Astrocyte (in vitro differentiated cells and primary cell): ENCODE data around the gene ZMYM1. TPM values are rescaled to one million over a fixed set of nuclear protein-coding genes. Genes with fewer than 3 reads are reported as not detected.
"Not testable (repeated sequence)": the region's sequence is repeated elsewhere in the genome, so short reads cannot be mapped to it uniquely, and the experiment has no call there.

Experiments
- DNase-seq: peaks from one replicate; pipeline ENCODE4 v3.0.0-alpha.2; 2010; ENCODE audit warnings: low read depth
- FAIRE-seq: peaks from 2 replicates; lab custom pipeline; 2011; peaks lifted over from hg19 to GRCh38; lab: Jason Lieb, UNC
- H2AFZ ChIP-seq: 2 replicates; pipeline ENCODE4 v1.6.0; 2012; ENCODE audit warnings: low read depth, low read length, inconsistent platforms
- H3K27ac ChIP-seq: 2 replicates; pipeline ENCODE4 v1.5.1; 2011; ENCODE audit warnings: low read depth, low read length, inconsistent platforms
- H3K27me3 ChIP-seq: 2 replicates; pipeline ENCODE4 v1.6.0; 2011; ENCODE audit warnings: low read length, inconsistent platforms; ENCODE audit not compliant: insufficient read depth
- H3K36me3 ChIP-seq: 2 replicates; pipeline ENCODE4 v1.5.1; 2011; ENCODE audit warnings: low read length, inconsistent platforms; ENCODE audit not compliant: insufficient read depth
- H3K4me1 ChIP-seq: 2 replicates; pipeline ENCODE4 v1.5.1; 2011; ENCODE audit warnings: low read length, inconsistent platforms; ENCODE audit not compliant: insufficient read depth
- H3K4me2 ChIP-seq: 2 replicates; pipeline ENCODE4 v1.6.0; 2012; ENCODE audit warnings: low read length, inconsistent platforms
- H3K4me3 ChIP-seq: 2 replicates; pipeline ENCODE4 v1.5.1; 2011; ENCODE audit warnings: low read depth, mild to moderate bottlenecking, low read length, inconsistent platforms; ENCODE audit not compliant: insufficient read depth
- H3K79me2 ChIP-seq: 2 replicates; pipeline ENCODE4 v1.6.0; 2012; ENCODE audit warnings: mild to moderate bottlenecking, low read length, inconsistent platforms; ENCODE audit not compliant: insufficient read depth
- H3K9ac ChIP-seq: 2 replicates; pipeline ENCODE4 v1.6.0; 2012; ENCODE audit warnings: mild to moderate bottlenecking, low read length, inconsistent platforms
- H3K9me3 ChIP-seq: 2 replicates; pipeline ENCODE4 v1.5.1; 2012; ENCODE audit warnings: low read depth, mild to moderate bottlenecking, low read length, inconsistent platforms; ENCODE audit not compliant: insufficient read depth
- H4K20me1 ChIP-seq: 2 replicates; pipeline ENCODE4 v1.6.0; 2012; ENCODE audit warnings: low read length, inconsistent platforms; ENCODE audit not compliant: insufficient read depth
- H3K27ac Mint-ChIP-seq: one replicate; pipeline ENCODE4 v1.8.0; 2021; ENCODE audit warnings: mild to moderate bottlenecking, mixed read lengths; ENCODE audit not compliant: unreplicated experiment
- H3K27me3 Mint-ChIP-seq: one replicate; pipeline ENCODE4 v1.8.0; 2021; ENCODE audit warnings: low read depth, mixed read lengths; ENCODE audit not compliant: unreplicated experiment
- H3K36me3 Mint-ChIP-seq: one replicate; pipeline ENCODE4 v1.8.0; 2021; ENCODE audit warnings: low read depth, mixed read lengths; ENCODE audit not compliant: unreplicated experiment
- H3K4me1 Mint-ChIP-seq: one replicate; pipeline ENCODE4 v1.8.0; 2021; ENCODE audit warnings: low read depth, mixed read lengths; ENCODE audit not compliant: unreplicated experiment
- H3K4me3 Mint-ChIP-seq: one replicate; pipeline ENCODE4 v1.8.0; 2021; ENCODE audit warnings: mild to moderate bottlenecking, moderate library complexity, mixed read lengths; ENCODE audit not compliant: unreplicated experiment
- H3K9me3 Mint-ChIP-seq: one replicate; pipeline ENCODE4 v1.8.0; 2021; ENCODE audit warnings: mild to moderate bottlenecking, mixed read lengths; ENCODE audit not compliant: unreplicated experiment
- CTCF ChIP-seq: IDR thresholded peaks from 2 replicates; pipeline ENCODE4 v1.5.1; 2011; ENCODE audit warnings: low read depth, mild to moderate bottlenecking, inconsistent platforms, low read length, moderate library complexity; ENCODE audit not compliant: insufficient read depth
- EZH2 ChIP-seq: IDR thresholded peaks from 2 replicates; pipeline ENCODE4 v1.6.1; 2012; ENCODE audit warnings: mild to moderate bottlenecking, low read length, inconsistent platforms; ENCODE audit not compliant: insufficient read depth
- total RNA-seq: library from RNA; stranded (reverse); gene quantifications from 2 replicates; pipeline ENCODE4 v1.2.1, GENCODE V29; 2021

The ZMYM1 gene
- total RNA-seq, 1 donor from 2014 or later = 15.1 TPM

- Histone ChIP-seq H3K4me3 (no peak overlapping the region), H3K4me2 (no peak overlapping the region), H3K27me3 (peaks cover 3% of the 10 kb centered on the region), H3K36me3 (no peaks in the 10 kb centered on the region), H3K9ac (no peak overlapping the region), H3K79me2 (no peaks in the 10 kb centered on the region), H2AFZ (no peak overlapping the region), H4K20me1 (no peaks in the 10 kb centered on the region), H3K9me3 (no peaks in the 10 kb centered on the region), H3K4me1 (peaks cover 3% of the 10 kb centered on the region), H3K27ac (no peak overlapping the region)
- H3K9me3 Mint-ChIP-seq = peaks cover 4% of the 10 kb centered on the region
- peaks cover 2% of the 10 kb centered on the region for H3K27me3 Mint-ChIP-seq
- H3K4me1 Mint-ChIP-seq = no peaks in the 10 kb centered on the region
- FAIRE-seq = no peak
- peaks cover 2% of the 10 kb centered on the region for H3K36me3 Mint-ChIP-seq
- TF ChIP-seq EZH2 (no peak), CTCF (no peak)
- no peak for DNase-seq
- H3K4me3 Mint-ChIP-seq = no peak overlapping the region
- no peak overlapping the region for H3K27ac Mint-ChIP-seq
Observed at GRCh38 chr1:35073265-35073811, 5.8 kb upstream of the ZMYM1 start.

GRCh38 chr1:35076426-35076825, 2.8 kb upstream of the ZMYM1 start:
- H3K4me3 ChIP-seq, H3K9me3 Mint-ChIP-seq, H3K36me3 Mint-ChIP-seq, H3K4me3 Mint-ChIP-seq, H3K27me3 ChIP-seq, H3K27ac ChIP-seq, H3K4me2 ChIP-seq, H3K4me1 ChIP-seq, H3K9ac ChIP-seq, H4K20me1 ChIP-seq, H3K9me3 ChIP-seq, H3K4me1 Mint-ChIP-seq, FAIRE-seq, H2AFZ ChIP-seq, H3K36me3 ChIP-seq, H3K27ac Mint-ChIP-seq, H3K27me3 Mint-ChIP-seq: not testable (repeated sequence)
- peaks cover 20% of the 10 kb centered on the region for H3K79me2 ChIP-seq
- DNase-seq = peak; percentile 44

GRCh38 chr1:35080171-35080854, 1.1 kb downstream of the ZMYM1 start:
- H3K27me3 Mint-ChIP-seq = peaks cover 2% of the 10 kb centered on the region
- DNase-seq (no peak), FAIRE-seq (no peak)
- H3K9me3 Mint-ChIP-seq = no peaks in the 10 kb centered on the region
- H3K36me3 Mint-ChIP-seq = peaks cover 5% of the 10 kb centered on the region
- Histone ChIP-seq H3K4me2 (peak overlapping the region; percentile 87), H3K36me3 (no peaks in the 10 kb centered on the region), H3K27ac (no peak overlapping the region), H3K4me1 (peaks cover 8% of the 10 kb centered on the region), H3K9me3 (no peaks in the 10 kb centered on the region), H4K20me1 (peaks cover 5% of the 10 kb centered on the region), H3K4me3 (peak overlapping the region; percentile 91), H3K9ac (peak overlapping the region; percentile 95), H2AFZ (no peak overlapping the region), H3K27me3 (no peaks in the 10 kb centered on the region), H3K79me2 (peaks cover 50% of the 10 kb centered on the region)
- TF ChIP-seq CTCF (no peak), EZH2 (no peak)
- H3K4me3 Mint-ChIP-seq = peak overlapping the region; percentile 98
- H3K27ac Mint-ChIP-seq = peak overlapping the region; percentile 96
- peaks cover 5% of the 10 kb centered on the region for H3K4me1 Mint-ChIP-seq
